Bronchial epithelial cell (primary cell): ENCODE results near the gene PRSS36. TPM values are rescaled to one million over a fixed set of nuclear protein-coding genes. Genes with fewer than 3 reads are reported as not detected.
A peak's percentile ranks its signal among the peaks of the same experiment; 100 is the strongest.
"Not testable (repeated sequence)": the region's sequence is repeated elsewhere in the genome, so short reads cannot be mapped to it uniquely, and the experiment has no call there.

Experiments used
- DNase-seq: peaks from one replicate; pipeline ENCODE4 v3.0.0-alpha.2; 2010; ENCODE audit warnings: low read depth
- FAIRE-seq: peaks from 2 replicates; lab custom pipeline; 2011; peaks lifted over from hg19 to GRCh38; lab: Jason Lieb, UNC
- H3K27me3 ChIP-seq: 2 replicates; pipeline ENCODE4 v1.5.1; 2011; ENCODE audit warnings: low read length; ENCODE audit not compliant: control insufficient read depth, insufficient read depth
- H3K36me3 ChIP-seq: 2 replicates; pipeline ENCODE4 v1.5.1; 2011; ENCODE audit warnings: low read length; ENCODE audit not compliant: control insufficient read depth, insufficient read depth
- H3K4me3 ChIP-seq: 2 replicates; pipeline ENCODE4 v1.5.1; 2011; ENCODE audit warnings: mild to moderate bottlenecking, low read depth, low read length, control low read depth
- total RNA-seq: library from RNA; depleted of rRNA; stranded (reverse); fragments of >200 nt; gene quantifications from 2 replicates; pipeline ENCODE4 v1.2.1, GENCODE V29; 2014
- TF ChIP-seq, protein P1 (sequence below): IDR thresholded peaks from 2 replicates; pipeline ENCODE4 v1.5.1; 2011; ENCODE audit warnings: mild to moderate bottlenecking, moderate library complexity, low read length, control low read depth, inconsistent platforms; ENCODE audit not compliant: insufficient read depth, severe bottlenecking

PRSS36 gene
- total RNA-seq, 1 donor from 2014 or later: 0.26 TPM

DNA sequence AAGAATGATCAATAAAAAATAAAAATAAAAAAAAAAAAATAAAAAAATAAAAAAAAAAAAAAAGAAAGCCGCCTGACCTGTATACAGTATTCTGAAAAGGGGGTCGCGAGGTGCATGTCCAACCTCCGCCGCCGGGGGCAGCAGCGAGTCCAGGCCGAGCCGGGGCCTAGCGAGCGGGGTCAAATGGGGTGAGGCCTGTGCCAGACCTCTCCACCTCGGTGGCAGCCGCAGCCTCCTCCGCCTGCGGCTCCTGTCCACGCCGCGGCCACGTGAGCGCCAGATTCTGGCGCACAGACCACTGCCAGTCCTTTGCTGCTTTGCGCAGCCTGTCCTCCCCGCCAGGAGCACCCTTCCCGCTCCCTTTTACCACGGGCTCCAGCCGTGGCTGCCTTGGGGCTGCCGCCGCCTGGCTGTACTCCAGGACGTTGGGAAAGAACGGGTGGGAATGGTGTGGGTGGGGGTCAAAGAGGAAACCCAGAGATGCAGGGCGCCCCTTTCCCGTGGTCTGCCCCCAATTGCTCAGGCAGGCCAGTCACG, 44.1 kb downstream of the PRSS36 start:
- no peaks in the 10 kb centered on the region for H3K27me3 ChIP-seq
- TF ChIP-seq, protein P1, sequence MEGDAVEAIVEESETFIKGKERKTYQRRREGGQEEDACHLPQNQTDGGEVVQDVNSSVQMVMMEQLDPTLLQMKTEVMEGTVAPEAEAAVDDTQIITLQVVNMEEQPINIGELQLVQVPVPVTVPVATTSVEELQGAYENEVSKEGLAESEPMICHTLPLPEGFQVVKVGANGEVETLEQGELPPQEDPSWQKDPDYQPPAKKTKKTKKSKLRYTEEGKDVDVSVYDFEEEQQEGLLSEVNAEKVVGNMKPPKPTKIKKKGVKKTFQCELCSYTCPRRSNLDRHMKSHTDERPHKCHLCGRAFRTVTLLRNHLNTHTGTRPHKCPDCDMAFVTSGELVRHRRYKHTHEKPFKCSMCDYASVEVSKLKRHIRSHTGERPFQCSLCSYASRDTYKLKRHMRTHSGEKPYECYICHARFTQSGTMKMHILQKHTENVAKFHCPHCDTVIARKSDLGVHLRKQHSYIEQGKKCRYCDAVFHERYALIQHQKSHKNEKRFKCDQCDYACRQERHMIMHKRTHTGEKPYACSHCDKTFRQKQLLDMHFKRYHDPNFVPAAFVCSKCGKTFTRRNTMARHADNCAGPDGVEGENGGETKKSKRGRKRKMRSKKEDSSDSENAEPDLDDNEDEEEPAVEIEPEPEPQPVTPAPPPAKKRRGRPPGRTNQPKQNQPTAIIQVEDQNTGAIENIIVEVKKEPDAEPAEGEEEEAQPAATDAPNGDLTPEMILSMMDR: peak; percentile 77
- no peak overlapping the region for H3K4me3 ChIP-seq
- peaks cover 12% of the 10 kb centered on the region for H3K36me3 ChIP-seq
- no peak for DNase-seq
- no peak for FAIRE-seq

DNA sequence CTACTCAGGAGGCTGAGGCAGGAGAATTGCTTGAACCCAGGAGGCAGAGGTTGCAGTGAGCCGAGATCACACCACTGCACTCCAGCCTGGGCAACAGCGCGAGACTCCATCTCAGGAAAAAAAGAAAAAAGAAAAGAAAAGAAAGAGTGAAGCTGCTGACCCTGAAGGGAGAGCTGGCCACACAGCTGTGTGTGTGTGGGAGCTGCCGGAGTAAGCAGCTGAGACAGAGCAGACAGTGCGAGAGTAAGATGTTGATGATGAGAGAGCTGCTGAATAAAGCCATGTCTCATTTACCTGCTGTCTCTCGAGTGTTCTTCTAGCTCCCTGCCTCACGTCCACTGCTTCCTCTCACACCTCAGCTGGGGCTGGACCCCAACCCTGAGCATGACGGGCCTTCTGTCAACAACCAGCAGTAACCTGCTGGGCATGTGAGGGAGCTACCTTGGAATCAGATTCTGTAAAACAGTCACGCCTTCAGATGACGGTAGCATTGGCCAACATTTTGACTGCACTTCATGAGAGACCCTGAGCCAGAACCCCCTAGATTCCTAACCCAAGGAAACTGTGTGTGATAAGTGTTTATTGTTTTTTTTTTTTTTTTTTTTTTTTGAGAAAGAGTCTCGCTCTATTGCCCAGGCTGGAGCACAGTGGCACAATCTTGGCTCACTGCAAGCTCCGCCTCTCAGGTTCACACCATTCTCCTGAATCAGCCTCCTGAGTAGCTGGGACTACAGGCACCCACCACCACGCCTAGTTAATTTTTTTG, 48.8 kb downstream of the PRSS36 start:
- FAIRE-seq, DNase-seq, H3K27me3 ChIP-seq, H3K36me3 ChIP-seq, H3K4me3 ChIP-seq: not testable (repeated sequence)

DNA sequence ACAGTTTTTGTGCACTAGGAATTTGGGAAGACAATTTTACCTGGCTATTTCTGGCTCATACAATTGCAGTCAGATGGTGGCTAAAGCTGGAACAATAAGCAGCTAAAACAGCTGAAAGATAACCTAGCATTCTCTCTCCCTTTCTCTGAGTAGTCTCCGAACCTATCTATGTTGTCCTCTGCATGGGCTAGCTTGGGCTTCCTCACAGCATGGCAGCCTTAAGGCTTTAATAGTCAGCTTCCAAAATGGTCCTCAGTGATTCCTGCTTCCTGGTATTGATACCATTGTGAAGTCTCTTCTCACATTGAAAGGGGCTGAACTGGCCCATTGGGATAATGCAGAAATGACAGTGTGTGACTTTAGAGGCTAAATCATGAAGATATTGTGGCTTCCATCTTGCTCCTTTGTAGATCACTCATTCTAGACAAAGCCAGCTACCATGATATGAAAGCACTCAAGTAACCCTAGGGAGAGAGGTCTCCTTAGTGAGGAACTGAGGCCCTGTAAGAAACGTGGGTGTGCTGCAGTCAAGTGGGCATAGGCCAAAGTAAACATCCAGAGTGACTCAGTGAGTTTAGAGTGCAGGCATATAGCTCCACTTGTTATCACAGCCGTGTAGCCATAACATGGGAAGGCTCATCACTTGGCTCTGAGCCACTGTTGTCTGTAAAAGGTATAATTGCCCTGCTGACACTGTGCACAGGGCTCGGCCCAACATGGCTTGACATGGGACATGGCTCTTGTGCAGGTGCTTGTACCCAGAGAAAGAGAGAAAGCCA, 49.8 kb downstream of the PRSS36 start:
- TF ChIP-seq, protein P1: no peak
- FAIRE-seq (no peak), DNase-seq (peak; percentile 58)
- Histone ChIP-seq H3K4me3 (no peak overlapping the region), H3K36me3 (no peaks in the 10 kb centered on the region), H3K27me3 (no peaks in the 10 kb centered on the region)

DNA sequence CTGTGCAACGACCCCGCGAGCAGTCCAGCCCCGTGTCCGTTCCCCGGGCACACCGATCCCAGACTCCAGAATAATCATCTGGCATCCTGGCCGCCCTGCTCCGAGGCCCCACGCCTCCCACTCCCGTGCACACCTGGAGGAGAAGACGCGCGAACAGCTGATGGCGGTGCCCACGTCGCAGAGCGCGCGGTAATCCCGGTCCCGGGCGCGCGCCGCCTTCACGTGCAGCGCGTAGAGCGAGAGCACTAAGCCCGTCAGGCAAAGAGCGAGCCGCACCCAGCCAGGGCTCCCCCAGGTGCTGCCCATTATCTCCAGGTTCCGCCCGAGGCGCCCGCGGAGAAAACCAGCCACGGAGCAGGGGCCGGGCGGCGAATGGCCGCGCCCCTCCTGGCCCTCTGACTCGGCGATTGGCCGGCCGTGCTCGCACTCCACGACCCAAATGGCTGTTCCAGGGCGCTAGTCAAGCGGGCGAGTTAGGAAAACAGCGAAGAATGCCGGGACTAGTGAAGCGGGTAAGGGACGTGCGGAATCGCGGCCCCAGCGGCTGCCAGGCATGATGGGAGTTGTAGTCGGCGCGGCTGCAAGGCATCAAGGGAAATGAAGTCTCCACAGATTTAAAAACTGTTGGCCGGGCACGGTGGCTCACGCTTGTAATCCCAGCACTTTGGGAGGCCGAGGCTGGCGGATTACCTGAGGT, 55.3 kb downstream of the PRSS36 start, which contains the start of gene VKORC1:
Gene VKORC1, minus strand, starts transcription at position 374 of the 697 bp plus-strand sequence. Its CDS starts 68 bp downstream, at position 306.
- no peak for FAIRE-seq
- DNase-seq: peak; percentile 96
- TF ChIP-seq, protein P1: no peak
- peak within 1 kb of the TSS; percentile 77 for H3K4me3 ChIP-seq
- H3K36me3 ChIP-seq: peaks cover 5% of the 10 kb centered on the region
- no peaks in the 10 kb centered on the region for H3K27me3 ChIP-seq

DNA sequence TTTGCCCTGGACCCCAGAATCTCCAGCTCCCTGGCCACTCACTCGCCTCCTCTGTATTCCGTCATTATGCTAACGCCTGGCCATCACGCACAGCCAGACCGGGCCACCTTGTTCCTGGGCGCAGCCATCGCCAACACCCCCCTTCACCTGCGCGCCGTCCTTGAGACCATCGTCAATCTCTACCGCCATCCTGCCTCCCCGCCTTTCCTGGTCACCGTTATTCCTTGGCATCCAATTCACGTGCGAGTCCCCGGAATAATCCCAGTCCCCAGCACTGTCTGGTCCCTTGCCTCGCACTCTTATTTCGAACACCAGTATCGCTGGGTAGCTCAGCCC, 55.8 kb downstream of the PRSS36 start:
- no peaks in the 10 kb centered on the region for H3K27me3 ChIP-seq
- FAIRE-seq: no peak
- DNase-seq: no peak
- TF ChIP-seq, protein P1: no peak
- peak overlapping the region; percentile 77 for H3K4me3 ChIP-seq
- peaks cover 5% of the 10 kb centered on the region for H3K36me3 ChIP-seq
